A673 (cell line): Measurements from ENCODE around the gene STUM.

Experiments used
- CTCF ChIP-seq: fragments of 300-800, 200-600 bp; sonication (generic); conservative IDR thresholded peaks from 2 replicates; pipeline ENCODE4 v1.5.1; 2017; ENCODE audit warnings: low read depth, mild to moderate bottlenecking, antibody characterized with exemption, low read length, moderate library complexity, mixed read lengths
- EZH2 ChIP-seq: fragments of 200-600 bp; sonication (generic); IDR thresholded peaks from 2 replicates; pipeline ENCODE4 v1.6.1; 2017; ENCODE audit warnings: borderline replicate concordance, low read depth, mild to moderate bottlenecking, mixed read lengths, antibody characterized with exemption, low read length; ENCODE audit not compliant: poor library complexity, severe bottlenecking

- TF ChIP-seq EZH2 = no peak
- TF ChIP-seq CTCF = no peak
Measured at GRCh38 chr1:226589008-226589733, 40.6 kb downstream of the STUM start.
